GM13976 (cell line): ENCODE results near the gene PIP4K2A.

Experiments used
- DNase-seq: peaks from one replicate; pipeline ENCODE4 v3.0.0; 2012; ENCODE audit warnings: low spot score
- in situ Hi-C: fragments of 300-500 bp; cut with MboI; formaldehyde crosslinking; loops from one replicate; pipeline ENCODE4 v1.12.0; 2022; ENCODE audit warnings: low sequenced_read_pairs, mixed read lengths, inconsistent platforms; ENCODE audit not compliant: unreplicated experiment
- TF ChIP-seq, protein P1 (sequence below): IDR thresholded peaks from 2 replicates; pipeline ENCODE4 v1.5.1; 2012; ENCODE audit warnings: borderline replicate concordance, mild to moderate bottlenecking; ENCODE audit not compliant: insufficient read depth; ENCODE audit errors: extremely low read depth, missing control alignments, control extremely low read depth

The PIP4K2A gene

DNA sequence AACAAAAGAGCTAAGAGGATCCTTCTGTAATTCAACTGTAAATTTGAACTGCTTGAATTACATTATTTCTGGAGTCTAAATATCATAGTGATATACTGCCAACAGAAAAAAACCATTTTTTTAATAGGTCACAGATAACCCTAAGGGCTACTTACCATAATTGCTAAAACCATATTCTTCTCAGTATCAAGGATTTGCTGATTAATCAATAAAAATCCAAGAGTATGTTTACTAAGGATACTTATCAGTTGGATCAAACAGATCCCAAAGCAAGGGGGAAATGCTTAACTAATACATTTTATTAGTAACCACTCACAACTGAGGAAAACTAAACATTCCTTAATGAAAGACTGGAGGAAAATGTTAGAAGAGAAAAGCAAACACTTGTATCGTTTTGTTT lies 166.0 kb downstream of the PIP4K2A start:
- in situ Hi-C loops, result no loop called here
- TF ChIP-seq, protein P1, sequence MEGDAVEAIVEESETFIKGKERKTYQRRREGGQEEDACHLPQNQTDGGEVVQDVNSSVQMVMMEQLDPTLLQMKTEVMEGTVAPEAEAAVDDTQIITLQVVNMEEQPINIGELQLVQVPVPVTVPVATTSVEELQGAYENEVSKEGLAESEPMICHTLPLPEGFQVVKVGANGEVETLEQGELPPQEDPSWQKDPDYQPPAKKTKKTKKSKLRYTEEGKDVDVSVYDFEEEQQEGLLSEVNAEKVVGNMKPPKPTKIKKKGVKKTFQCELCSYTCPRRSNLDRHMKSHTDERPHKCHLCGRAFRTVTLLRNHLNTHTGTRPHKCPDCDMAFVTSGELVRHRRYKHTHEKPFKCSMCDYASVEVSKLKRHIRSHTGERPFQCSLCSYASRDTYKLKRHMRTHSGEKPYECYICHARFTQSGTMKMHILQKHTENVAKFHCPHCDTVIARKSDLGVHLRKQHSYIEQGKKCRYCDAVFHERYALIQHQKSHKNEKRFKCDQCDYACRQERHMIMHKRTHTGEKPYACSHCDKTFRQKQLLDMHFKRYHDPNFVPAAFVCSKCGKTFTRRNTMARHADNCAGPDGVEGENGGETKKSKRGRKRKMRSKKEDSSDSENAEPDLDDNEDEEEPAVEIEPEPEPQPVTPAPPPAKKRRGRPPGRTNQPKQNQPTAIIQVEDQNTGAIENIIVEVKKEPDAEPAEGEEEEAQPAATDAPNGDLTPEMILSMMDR, result no peak
- no peak for DNase-seq

DNA sequence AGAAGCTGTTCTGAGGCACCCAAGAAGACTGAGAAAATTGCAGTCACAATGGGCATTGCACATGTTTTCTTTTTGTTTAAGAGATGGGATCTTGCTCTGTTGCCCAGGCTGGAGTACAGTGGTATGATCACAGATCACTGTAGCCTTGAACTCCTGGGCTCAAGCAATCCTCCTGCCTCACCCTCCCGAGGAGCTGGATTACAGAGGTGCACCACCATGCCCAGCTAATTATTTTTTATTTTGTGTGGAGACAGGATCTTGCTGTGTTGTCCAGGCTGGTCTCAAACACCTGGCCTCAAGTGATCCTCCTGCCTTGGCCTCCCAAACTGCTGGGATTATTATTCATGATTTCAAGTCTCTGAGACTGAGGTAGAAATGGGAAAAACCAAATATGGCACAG lies 168.7 kb downstream of the PIP4K2A start:
- DNase-seq, result no peak
- TF ChIP-seq, protein P1, result no peak
- in situ Hi-C loops, result no loop called here

DNA sequence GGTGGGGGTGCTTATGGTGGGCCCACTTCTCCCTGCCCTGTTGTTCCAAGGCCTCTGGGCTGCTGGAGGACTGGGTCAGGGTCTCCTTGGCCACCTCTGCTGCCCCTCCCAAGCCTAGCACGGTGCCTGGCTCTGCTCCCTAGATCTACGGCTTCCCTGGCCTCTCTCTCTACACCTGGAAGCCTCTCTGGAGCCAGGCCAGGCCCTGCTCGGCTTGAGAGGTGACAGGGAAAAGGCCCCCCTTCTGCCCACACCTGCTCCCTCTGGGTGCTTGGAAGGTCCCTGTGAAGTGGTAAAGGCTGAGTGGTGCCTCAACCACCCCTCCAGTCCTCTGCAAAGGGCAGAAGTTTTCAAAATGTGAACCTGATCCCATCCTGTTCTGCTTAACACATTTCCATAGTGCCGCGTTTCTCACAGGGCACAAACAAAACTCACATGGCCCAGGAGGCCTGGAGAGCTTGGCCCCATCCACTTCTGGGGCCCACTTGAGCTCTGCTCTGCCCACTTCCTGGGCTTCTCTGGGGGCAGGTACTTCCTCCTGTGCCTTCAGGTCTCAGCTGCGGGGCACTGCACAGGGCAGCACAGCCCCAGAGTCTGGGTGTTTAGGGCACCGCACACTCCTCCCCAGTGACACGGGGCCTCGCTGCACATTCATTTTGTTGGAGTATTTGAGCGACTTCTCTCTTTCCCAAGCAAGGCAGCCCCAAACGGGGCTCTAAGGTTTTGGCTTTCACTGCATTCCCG lies 169.9 kb downstream of the PIP4K2A start:
- DNase-seq, result no peak
- TF ChIP-seq, protein P1, result no peak
- in situ Hi-C loops, result no loop called here

DNA sequence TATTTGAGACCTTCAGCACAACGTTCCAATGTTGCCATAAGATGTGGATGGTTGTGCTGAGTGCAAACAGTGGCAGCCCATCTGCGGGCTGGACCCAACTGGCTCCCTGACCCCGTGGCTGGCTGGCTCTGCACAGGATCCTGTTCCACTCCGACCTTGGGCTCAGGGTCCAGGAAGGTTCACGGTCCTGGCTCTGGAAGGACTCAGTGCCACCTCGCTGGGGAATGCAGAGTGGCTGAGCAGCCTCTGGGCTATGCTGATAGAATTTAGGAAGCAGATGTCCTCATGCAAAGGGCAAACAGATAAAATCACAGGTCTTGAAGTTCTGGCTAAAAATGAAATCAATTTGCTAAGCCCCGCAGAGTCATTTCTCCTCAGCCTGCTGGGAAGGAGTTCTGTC lies 171.6 kb downstream of the PIP4K2A start:
- no peak for DNase-seq
- in situ Hi-C loops, result no loop called here
- TF ChIP-seq, protein P1, result no peak

DNA sequence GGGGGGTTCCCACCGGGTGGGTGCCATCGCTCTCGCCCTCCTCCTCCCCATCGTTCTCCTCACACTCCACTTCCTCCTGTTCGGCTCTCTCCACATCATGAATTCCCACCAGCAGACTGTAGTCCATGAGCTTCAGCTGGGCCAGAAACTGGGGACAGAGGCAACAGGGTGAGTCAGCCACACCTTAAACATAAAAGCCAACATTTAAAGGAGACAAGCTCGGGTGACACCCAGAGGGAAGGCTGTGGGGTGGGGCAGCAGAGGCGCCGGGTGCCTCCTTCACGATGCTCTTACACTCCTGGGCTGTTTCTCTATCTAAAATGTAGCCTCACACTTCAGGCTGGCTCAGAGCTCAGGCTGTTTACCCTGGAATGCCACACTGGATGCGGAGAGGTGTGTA lies 172.5 kb downstream of the PIP4K2A start:
- no peak for DNase-seq
- in situ Hi-C loops, result no loop called here
- TF ChIP-seq, protein P1, result no peak

DNA sequence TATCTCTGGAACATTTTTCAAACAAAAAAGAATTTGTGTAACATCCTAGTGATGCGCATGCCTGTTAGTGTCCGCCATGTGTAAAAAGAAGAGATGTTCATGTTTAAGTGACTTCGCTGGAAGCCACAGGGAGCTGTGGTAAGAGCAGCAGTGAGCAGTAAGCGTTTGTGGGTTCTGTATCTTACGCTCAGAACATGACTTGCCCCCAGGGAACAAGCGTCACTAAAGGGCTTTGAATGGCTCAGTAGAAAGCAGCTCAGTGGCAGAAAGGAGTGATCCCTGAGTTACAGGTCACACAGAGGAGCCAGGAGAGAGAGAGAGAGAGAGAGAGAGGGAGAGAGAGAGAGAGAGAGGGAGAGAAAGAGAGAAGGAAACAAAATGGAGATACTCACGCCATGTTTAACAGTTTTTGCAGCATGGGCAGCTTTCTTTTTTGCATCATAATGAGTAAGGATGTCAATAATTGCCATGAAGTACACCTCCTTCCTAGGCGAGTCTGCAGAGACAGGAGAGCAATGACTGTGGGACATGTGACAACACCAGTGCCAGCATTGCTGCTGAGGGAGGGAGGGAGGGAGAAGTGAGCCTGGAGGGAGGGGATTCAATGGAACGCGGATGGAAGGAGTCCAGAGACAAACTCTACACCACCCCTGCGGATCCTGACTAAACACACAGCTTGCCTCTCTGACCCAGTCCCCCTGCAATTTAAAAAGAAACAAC lies 174.6 kb downstream of the PIP4K2A start:
- in situ Hi-C loops, result no loop called here
- no peak for DNase-seq
- TF ChIP-seq, protein P1, result no peak
